WTC11 (cell line): ENCODE data around the gene SH3GL1.
A peak's percentile ranks its signal among the peaks of the same experiment; 100 is the strongest.

Experiments
- CTCF ChIP-seq: fragments of 200-600 bp; IDR thresholded peaks from 2 replicates; pipeline ENCODE4 v1.8.0; 2022; ENCODE audit warnings: antibody characterized with exemption
- E2F1 ChIP-seq: sonication (generic); formaldehyde crosslinking; IDR thresholded peaks from 2 replicates; pipeline ENCODE4 v1.8.0; 2022; ENCODE audit warnings: mild to moderate bottlenecking, missing genetic modification reagents
- ESRRA ChIP-seq: sonication (generic); formaldehyde crosslinking; IDR thresholded peaks from 2 replicates; pipeline ENCODE4 v1.8.1; 2022; ENCODE audit warnings: mild to moderate bottlenecking, missing genetic modification reagents, borderline replicate concordance
- ETV6 ChIP-seq: sonication (generic); formaldehyde crosslinking; IDR thresholded peaks from 2 replicates; pipeline ENCODE4 v1.8.1; 2022; ENCODE audit warnings: mild to moderate bottlenecking, missing genetic modification reagents
- GABPB1 ChIP-seq: sonication (generic); formaldehyde crosslinking; IDR thresholded peaks from 2 replicates; pipeline ENCODE4 v1.8.1; 2023; ENCODE audit warnings: mild to moderate bottlenecking, missing genetic modification reagents
- MAX ChIP-seq: sonication (generic); formaldehyde crosslinking; IDR thresholded peaks from 2 replicates; pipeline ENCODE4 v1.8.0; 2022; ENCODE audit warnings: mild to moderate bottlenecking, missing genetic modification reagents
- NR2C2 ChIP-seq: sonication (generic); formaldehyde crosslinking; IDR thresholded peaks from 2 replicates; pipeline ENCODE4 v1.8.0; 2022; ENCODE audit warnings: mild to moderate bottlenecking, missing genetic modification reagents
- TF ChIP-seq, protein P1 (sequence below): sonication (generic); formaldehyde crosslinking; IDR thresholded peaks from 2 replicates; pipeline ENCODE4 v1.8.1; 2022; ENCODE audit warnings: mild to moderate bottlenecking, missing genetic modification reagents, moderate library complexity, borderline replicate concordance

GRCh38 chr19:4327252-4327876 lies 73.0 kb downstream of the SH3GL1 start:
- TF ChIP-seq GABPB1 (no peak), CTCF (no peak), ETV6 (CRISPR knock-in tag) (no peak; the same call in 1 of the 2 replicates), E2F1 (CRISPR knock-in tag) (no peak), NR2C2 (no peak), ESRRA (CRISPR knock-in tag) (no peak), MAX (CRISPR knock-in tag) (peak; percentile 87)
- TF ChIP-seq, protein P1, sequence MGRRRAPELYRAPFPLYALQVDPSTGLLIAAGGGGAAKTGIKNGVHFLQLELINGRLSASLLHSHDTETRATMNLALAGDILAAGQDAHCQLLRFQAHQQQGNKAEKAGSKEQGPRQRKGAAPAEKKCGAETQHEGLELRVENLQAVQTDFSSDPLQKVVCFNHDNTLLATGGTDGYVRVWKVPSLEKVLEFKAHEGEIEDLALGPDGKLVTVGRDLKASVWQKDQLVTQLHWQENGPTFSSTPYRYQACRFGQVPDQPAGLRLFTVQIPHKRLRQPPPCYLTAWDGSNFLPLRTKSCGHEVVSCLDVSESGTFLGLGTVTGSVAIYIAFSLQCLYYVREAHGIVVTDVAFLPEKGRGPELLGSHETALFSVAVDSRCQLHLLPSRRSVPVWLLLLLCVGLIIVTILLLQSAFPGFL (CRISPR knock-in tag), result no peak
